SK-N-SH (cell line): ENCODE measurements around the gene PGAP3. TPM values are rescaled to one million over a fixed set of nuclear protein-coding genes. Genes with fewer than 3 reads are reported as not detected.

ENCODE experiments used
- CTCF ChIA-PET: fragments of 300-600, 350-600 bp; formaldehyde crosslinking; extraction: SDS; loops from one replicate; lab custom pipeline; 2021; lab: Yijun Ruan, JAX
- POLR2A ChIA-PET: fragments of 350-600 bp; sonication (Branson Sonifier 250); formaldehyde crosslinking; extraction: SDS; loops from one replicate; lab custom pipeline; 2020; ENCODE audit warnings: antibody characterized with exemption, inconsistent platforms; lab: Yijun Ruan, JAX
- DNase-seq: peaks from one replicate; pipeline ENCODE4 v3.0.0; 2012
- H2AFZ ChIP-seq: fragments of 200-600 bp; sonication (generic); 2 replicates; pipeline ENCODE4 v1.8.1; 2016; ENCODE audit warnings: antibody characterized with exemption, mild to moderate bottlenecking, low read depth
- H3F3A ChIP-seq: fragments of 200-600 bp; sonication (generic); replicated peaks from 2 replicates; pipeline ENCODE3; 2016; ENCODE audit warnings: antibody characterized with exemption, mild to moderate bottlenecking; ENCODE audit not compliant: insufficient read depth
- H3K27ac ChIP-seq, 2 experiments: fragments of 200-500 bp in 1 of 2; fragments of 200-600 bp in 1 of 2; sonication (Bioruptor generic) in 1 of 2; sonication (generic), shearing (Covaris generic) in 1 of 2; 2 replicates each; pipeline versions ENCODE4 v1.5.1 to v1.6.1; 2014 to 2016; ENCODE audit warnings: low read depth in 2 of 2, inconsistent platforms in 1 of 2, low read length in 1 of 2, mild to moderate bottlenecking in 1 of 2, mixed read lengths in 1 of 2
- H3K27me3 ChIP-seq: fragments of 200-600 bp; sonication (generic), shearing (Covaris generic); 2 replicates; pipeline ENCODE4 v1.6.1; 2016; ENCODE audit warnings: mixed run types; ENCODE audit not compliant: insufficient read depth
- H3K36me3 ChIP-seq, 2 experiments: fragments of 200-500 bp in 1 of 2; fragments of 200-600 bp in 1 of 2; sonication (Bioruptor generic) in 1 of 2; sonication (generic) in 1 of 2; replicated peaks in 1 of 2; 2 replicates each; pipeline versions ENCODE3 to v1.5.1; 2014 to 2016; ENCODE audit warnings: low read length in 1 of 2, mild to moderate bottlenecking in 1 of 2; ENCODE audit not compliant: insufficient read depth in 2 of 2, control insufficient read depth in 1 of 2
- H3K4me1 ChIP-seq, 2 experiments: fragments of 200-500 bp in 1 of 2; fragments of 200-600 bp in 1 of 2; sonication (Bioruptor generic) in 1 of 2; sonication (generic), shearing (Covaris generic) in 1 of 2; 2 replicates each; pipeline versions ENCODE4 v1.5.1 to v1.6.1; 2014 to 2016; ENCODE audit warnings: low read depth in 1 of 2, low read length in 1 of 2, mixed run types in 1 of 2; ENCODE audit not compliant: insufficient read depth in 2 of 2, control insufficient read depth in 1 of 2
- H3K4me2 ChIP-seq: fragments of 200-600 bp; sonication (generic), shearing (Covaris generic); 2 replicates; pipeline ENCODE4 v1.6.1; 2017; ENCODE audit warnings: mixed run types
- H3K4me3 ChIP-seq, 2 experiments: fragments of 200-500 bp in 1 of 2; fragments of 200-600 bp in 1 of 2; sonication (Bioruptor generic) in 1 of 2; sonication (generic), shearing (Covaris generic) in 1 of 2; 2 replicates each; pipeline versions ENCODE4 v1.5.1 to v1.8.1; 2014 to 2016; ENCODE audit warnings: low read depth in 2 of 2, inconsistent platforms in 1 of 2, low read length in 1 of 2, mild to moderate bottlenecking in 1 of 2, mixed read lengths in 1 of 2, moderate library complexity in 1 of 2
- H3K79me2 ChIP-seq: fragments of 200-600 bp; sonication (generic); 2 replicates; pipeline ENCODE4 v1.8.1; 2017; ENCODE audit warnings: mild to moderate bottlenecking; ENCODE audit not compliant: insufficient read depth
- H3K9ac ChIP-seq: fragments of 200-600 bp; sonication (generic); 2 replicates; pipeline ENCODE4 v1.6.1; 2017; ENCODE audit warnings: mixed run types
- H3K9me2 ChIP-seq: fragments of 200-600 bp; sonication (generic); 2 replicates; pipeline ENCODE4 v1.6.1; 2017; ENCODE audit warnings: mixed run types
- H3K9me3 ChIP-seq: fragments of 200-600 bp; sonication (generic); 2 replicates; pipeline ENCODE4 v1.6.1; 2017; ENCODE audit warnings: mixed run types, mild to moderate bottlenecking, moderate library complexity
- H4K20me1 ChIP-seq: fragments of 200-600 bp; sonication (generic); 2 replicates; pipeline ENCODE4 v1.6.1; 2017; ENCODE audit warnings: mild to moderate bottlenecking, mixed run types; ENCODE audit not compliant: insufficient read depth
- EP300 ChIP-seq, 2 experiments: IDR thresholded peaks; 2 replicates each; pipeline versions ENCODE4 v1.4.0 to v1.6.1; 2012; ENCODE audit warnings: borderline replicate concordance in 1 of 2, low read depth in 1 of 2, low read length in 1 of 2
- FOXJ3 ChIP-seq: sonication (generic); formaldehyde crosslinking; IDR thresholded peaks from 2 replicates; pipeline ENCODE4 v1.5.1; 2020; ENCODE audit warnings: mild to moderate bottlenecking, missing genetic modification reagents
- GATA2 ChIP-seq: sonication (generic); formaldehyde crosslinking; IDR thresholded peaks from 2 replicates; pipeline ENCODE4 v1.5.0; 2020; ENCODE audit warnings: mild to moderate bottlenecking, missing genetic modification reagents
- JUND ChIP-seq: IDR thresholded peaks from 2 replicates; pipeline ENCODE4 v1.4.0; 2012
- MXI1 ChIP-seq: IDR thresholded peaks from 2 replicates; pipeline ENCODE4 v1.6.1; 2012; ENCODE audit warnings: mild to moderate bottlenecking, low read depth, low read length, improper control_type of control experiment
- NFIC ChIP-seq: IDR thresholded peaks from 2 replicates; pipeline ENCODE4 v1.4.0; 2012; ENCODE audit warnings: borderline replicate concordance
- PBX3 ChIP-seq: IDR thresholded peaks from 2 replicates; pipeline ENCODE4; 2012
- RAD21 ChIP-seq: IDR thresholded peaks from 2 replicates; pipeline ENCODE4 v1.6.1; 2012; ENCODE audit warnings: mild to moderate bottlenecking, low read length
- RCOR1 ChIP-seq: fragments of 150-350 bp; IDR thresholded peaks from 2 replicates; pipeline ENCODE4 v1.6.1; 2017; ENCODE audit warnings: antibody characterized with exemption, low read length
- RFX5 ChIP-seq: IDR thresholded peaks from 2 replicates; pipeline ENCODE4 v1.6.1; 2012; ENCODE audit warnings: mild to moderate bottlenecking, improper control_type of control experiment, low read length
- RXRA ChIP-seq: IDR thresholded peaks from 2 replicates; pipeline ENCODE4 v1.4.0; 2012; ENCODE audit warnings: low read depth, mild to moderate bottlenecking, borderline replicate concordance
- TAF1 ChIP-seq: IDR thresholded peaks from 2 replicates; pipeline ENCODE4 v1.6.1; 2012; ENCODE audit warnings: low read depth, mild to moderate bottlenecking, low read length, moderate library complexity, borderline replicate concordance
- TCF12 ChIP-seq: IDR thresholded peaks from 2 replicates; pipeline ENCODE4 v1.4.0; 2012
- TEAD4 ChIP-seq: IDR thresholded peaks from 2 replicates; pipeline ENCODE4 v1.4.0; 2012; ENCODE audit warnings: mild to moderate bottlenecking, borderline replicate concordance; ENCODE audit not compliant: insufficient read depth
- WGBS: methylation state at CpG from one replicate; pipeline ENCODE4 v1.1.6; 2017; ENCODE audit warnings: low lambda C conversion rate; 5-methylcytosine and 5-hydroxymethylcytosine counted together
- polyA plus RNA-seq, 3 experiments: library from polyadenylated mRNA; depleted of rRNA; stranded (reverse); fragments of >200 nt; gene quantifications; 2 replicates each; pipeline ENCODE4 v1.2.3, GENCODE V29; 2012

Gene PGAP3
- polyA plus RNA-seq, 1 of the 3 experiments (the other 2 are of a cell fraction) = 20.9 TPM

GRCh38 chr17:39667945-39668924, 19.6 kb downstream of the PGAP3 start, which contains the start of gene PNMT (continued):
- TF ChIP-seq MXI1 (peak; percentile 15; the same call in 1 of the 2 replicates), FOXJ3 (no peak), TAF1 (peak; percentile 34; the same call in 1 of the 2 replicates), RAD21 (peak; percentile 28; the same call in 1 of the 2 replicates), NFIC (0 out of 2 replicates have a peak, but pooled peaks have one; percentile 17), RXRA (no peak), RFX5 (no peak)

GRCh38 chr17:39667262-39667944, 20.5 kb downstream of the PGAP3 start:
- H3K4me3 ChIP-seq = no peak overlapping the region
- no peak for TF ChIP-seq FOXJ3
- no peak for TF ChIP-seq PBX3
- no peak for TF ChIP-seq TCF12
- no peak for TF ChIP-seq JUND
- TF ChIP-seq EP300 (IDR thresholded peaks at IDR 0.05; ENCODE audit: borderline replicate concordance in 1 of 2, low read depth in 1 of 2, low read length in 1 of 2) = no peak
- TF ChIP-seq RXRA = no peak
- no peak for TF ChIP-seq TEAD4
- TF ChIP-seq RCOR1 = no peak
- no peak for TF ChIP-seq GATA2
- TF ChIP-seq, all 33 proteins: peak for 0
- POLR2A ChIA-PET = interaction anchor here (1.3 kb wide), 1 partner anchor 15 kb away, joined by 3 read pairs; no protein-coding TSS in a partner anchor
- Histone ChIP-seq H3K4me2 (no peak overlapping the region), H3K9ac (no peak overlapping the region), H3K36me3 (peaks cover 0 to under 1% of the 10 kb centered on the region in 2 experiments), H3K9me2 (no peaks in the 10 kb centered on the region), H3K27ac (no peak overlapping the region), H3F3A (no peaks in the 10 kb centered on the region), H3K79me2 (no peaks in the 10 kb centered on the region), H3K4me1 (peaks cover 0 to 12% of the 10 kb centered on the region in 2 experiments; a peak in 1 of 4 replicates), H3K27me3 (no peaks in the 10 kb centered on the region), H3K9me3 (no peaks in the 10 kb centered on the region), H2AFZ (no peak overlapping the region), H4K20me1 (no peaks in the 10 kb centered on the region)
- CTCF ChIA-PET = interaction anchor here (1.0 to 15.8 kb wide), 13 partner anchors 9 to 310 kb away, joined by 3 to 279 read pairs (median 6); partner anchors contain the start of genes MIEN1 and PPP1R1B
- 58% methylated on average over 35 of the region's 49 CpGs for WGBS
- peak; percentile 79 for DNase-seq
